DMS153 treated with DMSO at 0.1 percent for 48 hours (cell line): ENCODE results near the gene P3H2.

Experiments used
- DNase-seq: peaks from one replicate; lab custom pipeline; 2025; ENCODE audit not compliant: unreplicated experiment; lab: John Stamatoyannopoulos, UW

Gene P3H2

DNA sequence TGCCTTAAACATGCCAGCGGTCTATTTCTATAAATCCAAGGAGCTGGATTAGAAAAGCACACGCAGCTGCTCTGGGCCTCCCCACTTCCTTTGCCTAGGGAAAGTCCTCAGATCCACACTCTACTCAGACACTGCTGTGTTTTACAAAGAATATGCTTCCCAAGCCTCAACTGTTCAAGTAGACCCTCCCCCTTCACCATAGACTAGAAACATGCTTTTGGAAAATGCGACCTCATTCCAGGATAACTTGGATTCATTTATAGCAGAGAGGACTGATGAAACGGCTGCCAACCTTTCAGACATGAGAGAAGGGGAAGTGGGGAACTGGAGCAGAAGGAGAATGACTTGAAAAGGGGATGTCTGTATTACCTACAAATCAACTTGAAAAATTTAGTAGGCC, 64.0 kb downstream of the P3H2 start:
- DNase-seq, result no peak

DNA sequence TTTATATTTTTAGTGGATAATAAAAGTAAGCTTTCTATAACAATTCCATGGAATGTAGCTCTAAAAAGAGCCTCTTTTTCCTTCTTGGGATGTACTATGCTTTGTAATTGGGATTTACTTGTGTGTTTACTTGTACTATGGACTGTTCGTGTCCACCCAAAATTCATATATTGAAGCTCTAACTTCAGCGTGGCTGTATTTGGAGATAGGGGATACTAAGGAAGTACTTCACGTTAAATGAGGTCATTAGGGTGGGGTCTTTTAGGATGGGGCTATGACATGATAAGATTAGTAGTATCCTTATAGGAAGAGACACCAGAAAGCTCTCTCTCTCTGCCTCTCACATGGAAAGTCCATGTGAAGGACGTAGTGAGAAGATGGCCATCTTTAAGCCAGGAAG, 64.9 kb downstream of the P3H2 start:
- DNase-seq, result no peak

DNA sequence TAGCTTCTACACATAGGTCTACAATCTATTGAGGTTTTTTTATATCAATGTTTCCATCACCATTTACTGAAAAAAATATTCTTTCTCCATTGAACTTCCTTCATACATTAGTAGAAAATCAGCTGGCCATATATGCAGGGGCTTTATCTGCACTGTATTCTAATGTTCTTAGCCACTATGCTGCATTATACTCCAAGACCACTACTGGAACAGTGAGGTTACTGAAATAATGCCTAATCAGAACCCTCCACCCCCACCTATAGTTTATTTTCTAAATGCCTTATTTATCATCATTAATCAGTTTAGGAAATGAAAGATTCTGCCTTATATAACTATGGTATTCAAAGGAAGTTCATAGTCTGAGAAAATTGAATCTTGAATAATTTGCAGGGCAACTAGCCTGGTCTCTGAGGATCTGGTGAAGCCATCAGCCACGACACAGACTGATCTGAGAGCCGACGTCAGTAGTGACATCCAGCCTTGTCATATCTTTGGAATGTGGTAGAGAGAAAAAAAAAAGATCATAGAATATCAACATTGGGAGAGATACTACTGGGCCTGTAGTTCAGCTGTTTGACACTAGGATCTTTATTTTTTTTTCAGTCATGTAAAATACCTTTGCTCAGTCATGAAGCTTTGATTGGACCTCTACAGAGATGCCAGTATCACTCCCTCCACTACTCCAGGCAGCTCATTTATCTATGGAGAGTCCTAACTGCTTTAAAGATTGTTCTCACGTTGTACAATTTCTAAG, 66.6 kb downstream of the P3H2 start:
- DNase-seq, result no peak

DNA sequence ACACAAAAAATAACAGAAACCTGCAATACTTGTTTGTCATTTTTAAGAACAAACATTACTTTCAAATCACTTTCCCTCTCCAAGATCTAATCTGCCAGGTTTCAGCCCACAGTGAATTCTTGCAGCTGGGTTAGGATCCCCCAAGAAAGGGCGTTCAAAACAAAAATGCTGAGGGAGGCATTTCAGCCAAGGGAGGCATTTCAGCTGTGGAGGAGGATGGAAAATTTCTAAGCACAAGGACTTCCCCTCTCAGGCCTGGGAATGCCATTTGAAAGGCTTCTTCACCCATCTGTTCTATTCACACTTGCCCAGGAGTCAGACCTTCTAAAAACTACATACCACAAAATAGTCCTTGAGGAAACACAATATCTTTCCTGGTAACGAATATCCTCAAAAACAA, 69.1 kb downstream of the P3H2 start:
- DNase-seq, result no peak

DNA sequence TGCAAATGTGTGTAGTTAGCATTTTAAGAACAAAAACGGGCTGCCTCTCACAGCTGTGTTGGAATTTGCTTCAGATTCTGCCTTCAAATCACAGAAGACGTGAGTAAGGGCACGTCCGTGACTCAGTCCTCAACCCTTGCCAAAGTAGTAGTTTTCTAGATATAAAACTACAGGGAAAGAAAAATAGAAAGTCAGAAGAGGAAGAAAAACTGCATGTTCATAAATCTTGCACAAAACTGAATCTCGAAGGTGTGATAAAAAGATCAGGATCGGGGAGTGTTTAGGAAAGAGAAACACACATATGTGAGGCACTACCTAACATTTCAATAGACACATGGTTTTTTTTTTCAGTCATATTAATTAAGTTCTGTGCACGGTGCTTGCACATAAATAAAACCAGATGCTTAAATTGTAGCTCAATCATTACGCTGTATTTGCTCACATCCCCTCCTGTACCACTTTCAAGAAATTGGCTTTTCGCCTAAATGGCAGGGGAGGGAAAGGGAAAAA, 71.7 kb downstream of the P3H2 start:
- DNase-seq, result no peak

DNA sequence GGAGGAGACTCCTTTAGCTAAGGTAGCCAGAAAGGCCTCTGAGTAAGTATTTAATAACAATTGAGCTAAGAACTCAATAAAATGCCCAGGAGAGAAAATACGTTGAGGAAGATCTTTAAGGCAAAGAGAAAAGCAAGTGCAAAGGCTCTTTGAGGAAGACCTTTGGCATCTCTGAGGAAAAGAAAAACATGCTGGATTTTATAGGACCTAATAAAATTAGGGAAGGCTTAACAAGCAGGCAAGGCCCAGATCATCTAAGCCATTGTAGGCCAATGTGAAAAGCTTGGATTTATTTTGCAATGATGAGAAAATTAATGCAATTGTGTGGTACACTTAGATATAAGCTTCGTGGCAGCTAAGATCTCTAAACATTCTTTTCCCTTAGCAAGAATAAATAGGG, 75.7 kb downstream of the P3H2 start:
- DNase-seq, result no peak

DNA sequence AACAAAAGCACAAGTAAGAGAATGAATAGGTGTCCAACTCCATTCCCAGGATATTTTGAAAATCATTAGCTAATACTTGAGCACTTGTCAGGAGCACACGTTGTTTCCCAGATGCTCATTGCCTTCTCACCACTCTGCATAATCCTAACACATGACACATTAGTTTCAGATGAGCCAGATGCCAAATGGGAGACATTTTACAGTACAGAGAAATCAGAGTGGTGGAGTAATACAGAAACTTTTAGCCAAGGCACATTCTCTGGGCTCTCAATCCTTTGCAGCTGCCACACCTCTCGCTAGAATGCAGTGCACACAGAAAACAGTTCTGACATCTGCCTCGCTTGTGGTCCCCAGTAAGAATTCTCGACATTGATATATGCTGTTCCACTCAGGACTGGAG, 76.6 kb downstream of the P3H2 start:
- DNase-seq, result no peak

DNA sequence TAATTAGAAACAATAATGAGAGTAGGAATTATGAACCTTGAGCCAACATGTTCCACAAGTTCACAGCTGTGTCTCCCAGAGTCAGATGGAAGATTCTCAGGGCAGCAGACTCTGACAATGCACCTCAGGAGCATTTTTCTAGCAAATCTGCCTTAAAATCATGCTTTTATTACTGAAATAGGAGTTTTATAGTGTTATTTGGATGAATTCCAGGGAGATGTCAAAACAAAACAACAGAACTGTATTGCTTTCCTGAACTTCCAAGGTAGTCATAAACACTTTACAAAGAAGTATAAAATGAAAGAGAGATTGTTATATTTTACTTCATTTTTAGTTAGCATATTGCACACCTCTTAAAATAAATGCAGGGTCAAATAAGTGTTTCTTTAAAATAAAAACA, 77.0 kb downstream of the P3H2 start:
- DNase-seq, result no peak

DNA sequence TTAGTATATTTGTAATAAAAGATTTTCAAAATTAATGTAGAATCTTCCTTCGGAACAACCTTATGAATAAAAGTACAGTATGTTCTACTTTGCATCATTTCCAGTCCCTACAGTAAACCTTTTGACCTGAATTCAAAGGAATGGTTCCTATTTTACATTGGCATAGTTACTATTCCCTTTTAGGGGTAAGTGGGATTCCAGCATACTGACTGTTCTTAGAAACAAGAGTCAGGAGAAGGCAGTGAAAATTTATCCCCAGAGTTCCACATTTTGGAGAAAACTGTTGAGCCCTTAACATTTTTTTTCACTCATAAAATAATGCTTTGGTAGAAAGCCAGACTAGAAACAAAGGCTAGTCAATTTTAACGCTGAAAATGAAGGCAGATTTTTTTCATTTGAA, 78.1 kb downstream of the P3H2 start:
- no peak for DNase-seq

DNA sequence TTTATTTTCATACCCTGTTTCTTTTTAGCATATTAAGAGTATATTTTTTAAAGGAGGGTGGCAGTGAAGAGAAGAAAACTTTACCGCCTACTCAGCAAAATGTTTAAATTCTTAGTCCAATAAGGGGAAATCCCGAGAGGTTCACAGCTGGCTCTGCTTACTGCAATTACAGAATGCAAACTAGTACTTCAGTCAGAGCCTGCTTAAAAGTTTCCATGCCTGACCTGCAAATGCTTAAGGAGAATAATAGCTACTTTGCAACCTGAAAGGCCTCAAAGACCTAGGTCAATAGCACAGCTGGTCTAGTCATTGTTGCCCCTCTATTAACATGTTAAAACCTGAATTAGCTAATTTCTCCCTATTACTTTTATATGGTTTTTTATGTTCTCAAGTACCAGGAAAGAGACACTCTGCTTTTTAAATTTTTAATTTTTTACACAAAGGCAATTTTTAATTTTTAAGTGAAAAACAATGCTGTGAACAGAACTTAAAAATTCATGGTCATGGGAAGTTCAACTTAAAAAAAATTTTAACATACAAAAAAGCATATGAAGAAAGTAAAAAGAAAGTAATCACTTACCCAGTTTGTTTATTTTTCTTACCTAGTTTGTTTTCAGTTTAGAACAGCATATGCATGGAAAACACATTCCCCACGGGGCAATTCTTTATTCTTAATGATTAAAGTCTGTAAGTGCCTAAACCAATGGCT, 79.2 kb downstream of the P3H2 start:
- DNase-seq, result no peak

DNA sequence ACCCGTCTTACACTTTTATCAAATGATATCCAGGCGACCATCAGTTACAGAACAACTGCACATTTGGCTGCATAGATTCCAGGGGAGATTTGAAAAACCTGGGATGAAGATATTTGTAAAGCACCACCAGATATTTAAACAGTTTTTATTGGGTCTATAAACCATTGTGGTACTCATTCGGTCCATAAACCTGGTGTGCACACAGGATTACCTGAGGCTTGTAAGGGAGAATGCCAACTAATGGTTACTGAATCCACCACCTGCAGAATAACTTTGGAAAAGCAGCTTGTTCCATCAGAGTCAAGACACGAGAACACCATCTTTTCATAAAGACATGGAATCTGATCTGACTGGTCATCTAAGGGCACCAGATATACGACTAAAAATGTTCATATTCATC, 80.6 kb downstream of the P3H2 start:
- no peak for DNase-seq

DNA sequence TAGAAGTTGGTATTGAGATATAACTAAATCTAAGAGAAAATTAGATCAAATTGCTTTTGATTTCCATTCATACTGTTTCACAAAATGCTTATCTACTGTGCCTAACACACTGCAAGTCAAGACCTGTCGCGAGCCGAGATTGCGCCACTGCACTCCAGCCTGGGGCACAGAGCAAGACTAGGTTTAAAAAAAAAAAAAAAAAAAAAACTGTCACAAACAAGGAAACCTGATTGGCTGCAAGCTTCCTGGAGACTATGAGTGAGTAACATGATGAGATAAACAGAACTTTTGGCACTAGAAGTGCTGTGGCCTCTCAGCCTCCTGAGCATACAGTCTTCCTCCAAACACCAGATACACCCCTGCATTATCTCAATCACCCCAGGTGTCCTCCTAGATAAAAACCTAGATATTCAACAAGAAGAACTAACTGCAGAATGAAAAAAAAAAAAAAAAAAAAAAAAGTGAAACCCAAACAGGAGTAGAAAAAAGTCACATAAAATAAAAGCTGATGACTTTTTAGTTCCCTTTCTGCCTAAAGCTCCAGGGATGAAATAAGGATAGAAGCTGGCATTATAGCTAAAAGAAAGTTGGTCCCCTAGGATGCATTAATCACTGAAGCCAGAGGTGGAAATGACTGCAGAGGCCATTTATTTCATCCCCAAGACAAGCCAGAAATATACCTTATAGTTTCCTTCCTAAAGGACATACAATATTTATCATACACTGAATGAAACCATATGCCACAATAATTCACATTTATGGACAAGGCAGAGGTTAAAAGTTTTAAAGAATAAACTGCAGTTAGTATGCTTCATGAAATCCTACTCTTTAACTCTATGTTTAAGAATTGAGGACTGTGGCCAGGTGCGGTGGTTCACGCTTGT, 82.4 kb downstream of the P3H2 start:
- DNase-seq, result peak; percentile 5

DNA sequence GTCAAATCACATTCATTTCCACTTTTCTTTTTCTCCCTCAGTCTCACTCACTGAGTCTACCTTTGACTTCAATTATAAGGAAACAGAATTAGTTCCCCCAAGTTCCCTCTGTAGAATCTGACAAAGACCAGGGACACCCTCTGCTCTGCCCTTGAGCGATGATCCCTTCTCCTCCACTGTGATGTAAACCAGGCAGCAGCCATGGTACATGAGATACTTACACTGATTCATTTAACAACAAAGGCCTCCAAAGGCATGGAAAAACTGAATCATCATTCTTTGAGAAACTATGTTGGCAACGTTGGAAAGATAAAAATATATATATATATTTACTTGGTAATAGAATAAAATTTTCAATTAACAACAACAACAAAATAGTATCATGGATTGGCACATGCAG, 84.1 kb downstream of the P3H2 start:
- DNase-seq, result no peak

DNA sequence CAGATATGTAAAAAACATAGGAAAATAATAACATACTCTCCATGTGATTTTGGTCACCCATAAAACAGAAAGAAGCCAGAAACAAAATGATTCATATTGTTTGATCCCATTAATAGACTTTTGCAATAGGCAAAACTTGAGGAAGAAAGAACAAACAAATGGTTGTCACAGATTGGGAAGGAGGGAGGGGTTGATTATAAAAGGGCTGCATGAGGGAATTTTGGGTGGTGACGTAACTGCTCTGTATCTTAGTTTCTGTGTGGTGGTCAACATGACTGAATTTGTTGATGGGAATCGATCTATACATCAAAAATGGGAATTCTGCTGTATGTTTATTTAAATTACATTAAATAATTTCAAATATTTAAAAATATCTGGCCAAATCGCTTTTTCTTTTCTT, 86.3 kb downstream of the P3H2 start:
- no peak for DNase-seq

DNA sequence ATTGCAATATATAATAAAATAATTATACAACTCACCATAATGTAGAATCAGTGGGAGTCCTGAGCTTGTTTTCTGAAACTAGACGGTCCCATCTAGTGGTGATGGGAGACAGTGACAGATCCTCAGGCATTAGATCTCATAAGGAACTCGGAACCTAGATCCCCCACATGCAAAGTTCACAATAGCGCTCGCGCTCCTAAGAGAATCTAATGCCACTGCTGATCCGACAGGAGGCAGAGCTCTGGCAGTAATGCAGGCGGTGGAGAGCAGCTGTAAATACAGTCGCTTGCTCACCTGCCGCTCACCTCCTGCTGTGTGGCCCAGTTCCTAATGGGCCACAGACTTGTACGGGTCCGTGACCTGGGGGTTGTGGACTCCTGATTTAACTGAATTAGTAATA, 87.8 kb downstream of the P3H2 start:
- DNase-seq, result no peak

DNA sequence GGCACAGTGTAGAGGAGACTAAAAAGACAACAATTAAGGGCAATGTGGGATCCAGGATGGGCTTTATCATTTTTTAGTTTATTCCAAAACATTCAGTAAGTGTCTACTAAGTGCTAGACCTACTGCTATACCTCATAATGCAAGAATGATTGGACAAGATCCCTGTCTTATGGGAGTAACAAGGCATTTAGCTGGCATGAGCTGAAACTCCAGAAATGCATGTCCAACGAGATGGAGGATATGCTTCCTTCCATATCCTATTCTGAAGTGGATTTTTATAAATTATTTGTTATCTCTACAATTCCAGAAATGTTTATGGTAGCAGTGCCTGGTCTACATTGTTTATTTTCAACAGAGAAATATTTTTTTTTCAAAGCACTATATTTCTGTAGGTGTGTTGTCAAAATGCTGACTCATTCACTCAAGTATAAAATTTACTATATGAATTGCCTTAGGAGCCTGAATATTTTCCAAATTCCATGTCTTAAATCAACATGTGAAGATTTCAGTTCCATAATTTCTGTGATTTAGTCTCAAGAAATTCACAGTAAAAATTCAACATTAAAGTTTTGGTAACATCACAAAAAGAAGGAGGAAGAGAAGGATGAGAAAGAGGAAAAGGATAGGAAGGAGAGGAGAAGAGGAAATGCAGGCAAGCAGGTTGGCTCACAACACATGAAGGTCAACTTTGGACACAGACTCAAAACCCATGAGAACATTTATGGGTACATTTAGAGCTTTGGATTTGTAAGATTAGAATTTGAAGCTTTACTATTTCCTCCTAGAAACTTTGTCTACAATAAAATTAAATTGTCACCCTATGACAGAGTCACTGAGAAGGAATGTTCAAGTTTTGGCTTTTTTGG, 88.6 kb downstream of the P3H2 start:
- DNase-seq, result no peak

DNA sequence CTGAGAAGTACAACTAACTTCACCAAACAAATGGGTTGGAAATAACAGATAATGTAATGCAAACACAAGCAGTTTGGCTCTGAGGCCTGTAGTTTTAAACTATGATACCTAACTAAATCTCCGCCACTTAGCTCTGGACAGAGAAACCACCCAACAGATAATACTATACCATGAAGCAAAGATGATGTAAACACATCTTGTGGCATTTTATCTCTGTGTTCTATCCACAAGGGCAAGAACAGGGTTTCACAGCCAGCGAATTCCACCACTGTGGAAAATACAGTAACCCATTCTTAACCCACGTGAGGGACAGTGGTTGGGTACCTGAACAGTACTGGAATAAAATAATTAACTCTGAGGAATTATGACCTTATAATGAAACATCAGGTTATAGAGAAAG, 93.6 kb downstream of the P3H2 start:
- no peak for DNase-seq

DNA sequence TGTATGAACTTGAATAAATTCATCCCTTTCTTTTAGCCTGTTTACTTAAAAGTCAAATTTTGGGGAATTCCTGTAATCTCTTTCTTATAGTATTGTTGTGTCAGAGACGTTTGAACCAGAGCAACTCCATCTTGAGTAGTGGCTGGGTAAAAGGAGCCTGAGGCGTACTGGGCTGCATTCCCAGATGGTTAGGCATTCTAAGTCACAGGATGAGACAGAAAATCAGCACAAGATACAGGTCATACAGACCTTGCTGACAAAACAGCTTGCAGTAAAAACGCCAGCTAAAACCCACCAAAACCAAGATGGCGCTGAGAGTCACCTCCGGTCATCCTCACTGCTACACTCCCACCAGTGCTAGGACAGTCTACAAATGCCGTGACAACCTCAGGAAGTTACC, 94.5 kb downstream of the P3H2 start:
- DNase-seq, result no peak

DNA sequence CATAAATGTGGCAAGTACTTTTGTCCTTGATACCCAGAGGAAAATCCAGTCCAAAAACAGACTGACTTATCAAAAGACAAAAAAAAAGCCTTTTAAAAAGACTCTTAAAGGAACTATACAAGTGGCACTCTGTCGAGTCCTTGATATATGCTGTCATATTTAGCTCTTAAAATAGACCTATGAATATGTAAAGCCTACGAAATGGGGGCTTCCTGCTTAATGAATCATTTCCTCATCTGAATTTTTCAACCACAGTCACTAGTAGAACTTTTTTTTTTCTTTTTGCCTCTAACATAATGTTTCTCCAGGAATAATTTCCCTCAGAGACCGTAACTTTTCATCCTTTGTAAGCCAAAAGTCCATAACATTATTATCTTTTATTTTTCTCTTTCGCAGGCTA, 95.8 kb downstream of the P3H2 start:
- no peak for DNase-seq

DNA sequence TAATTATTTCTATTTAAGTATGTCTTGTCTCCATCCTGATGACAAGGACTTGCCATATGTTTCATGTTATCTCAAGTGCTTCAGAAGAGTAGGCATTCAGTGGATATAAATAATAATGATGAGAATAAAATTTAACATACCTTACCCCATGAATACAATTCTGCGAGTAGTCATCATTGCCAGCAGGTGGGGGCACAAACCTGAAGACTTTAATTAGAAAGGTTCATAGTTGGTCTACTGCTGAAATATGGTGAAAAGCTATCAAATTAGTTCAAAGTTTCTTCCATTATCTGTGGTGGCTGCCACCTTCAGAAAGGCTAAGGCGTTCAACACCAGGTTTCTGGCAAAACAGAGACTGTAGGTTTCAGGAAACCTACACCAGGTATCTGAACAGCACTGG, 100.9 kb downstream of the P3H2 start:
- no peak for DNase-seq

DNA sequence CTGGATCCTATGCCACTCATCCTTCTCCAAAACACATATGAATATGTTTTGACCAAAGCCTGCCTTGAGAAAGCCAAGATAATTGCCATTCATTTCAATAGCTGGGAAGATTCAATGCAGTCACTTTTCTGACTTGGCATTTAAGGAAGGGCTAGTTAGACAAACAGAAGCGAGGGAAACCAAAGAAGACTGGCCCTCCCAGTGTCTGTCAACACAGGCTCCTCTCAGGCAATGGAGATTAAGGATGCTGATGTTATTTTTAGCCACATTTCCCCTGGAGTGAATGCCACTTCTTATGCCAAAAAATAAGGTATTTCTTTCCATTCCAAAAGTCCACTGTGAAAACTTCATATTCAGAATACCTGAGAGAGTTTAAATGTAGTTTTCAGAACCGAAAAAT, 101.7 kb downstream of the P3H2 start:
- DNase-seq, result no peak
